HuH-7.5 (cell line): ENCODE results near the gene ZNF518B.

Experiments used
- DNase-seq: peaks from one replicate; pipeline ENCODE4 v3.0.0; 2011; ENCODE audit warnings: low spot score

ZNF518B gene

GRCh38 chr4:10457255-10457801 lies at the start of gene ZNF518B:
Gene ZNF518B, minus strand, starts transcription at chr4:10457426. Its CDS starts 11,098 bp downstream, at chr4:10446328.
- no peak for DNase-seq

- no peak for DNase-seq
These were observed 48.9 kb upstream of the ZNF518B start for GRCh38 chr4:10506077-10506476.

GRCh38 chr4:10504570-10505179 lies 47.4 kb upstream of the ZNF518B start:
- no peak for DNase-seq

- DNase-seq, result no peak
These were observed 45.5 kb upstream of the ZNF518B start for GRCh38 chr4:10502717-10503116.

GRCh38 chr4:10500776-10501175 lies 43.5 kb upstream of the ZNF518B start:
- no peak for DNase-seq

- DNase-seq, result no peak
These were observed 39.0 kb upstream of the ZNF518B start for GRCh38 chr4:10496200-10496599.

GRCh38 chr4:10495651-10496050 lies 38.4 kb upstream of the ZNF518B start:
- DNase-seq, result no peak

- DNase-seq, result no peak
These were observed 35.2 kb upstream of the ZNF518B start for GRCh38 chr4:10492464-10492863.

- no peak for DNase-seq
These were observed 34.2 kb upstream of the ZNF518B start for GRCh38 chr4:10491401-10491800.

GRCh38 chr4:10490996-10491395 lies 33.8 kb upstream of the ZNF518B start:
- DNase-seq, result no peak

GRCh38 chr4:10482913-10483312 lies 25.7 kb upstream of the ZNF518B start:
- DNase-seq, result no peak

GRCh38 chr4:10480616-10481015 lies 23.4 kb upstream of the ZNF518B start:
- no peak for DNase-seq

GRCh38 chr4:10478621-10479020 lies 21.4 kb upstream of the ZNF518B start:
- DNase-seq, result no peak

- no peak for DNase-seq
These were observed 13.3 kb upstream of the ZNF518B start for GRCh38 chr4:10470505-10470904.

GRCh38 chr4:10466161-10466560 lies 8.9 kb upstream of the ZNF518B start:
- no peak for DNase-seq

- no peak for DNase-seq
These were observed 5.7 kb upstream of the ZNF518B start for GRCh38 chr4:10462876-10463275.

GRCh38 chr4:10461850-10462400 lies 4.7 kb upstream of the ZNF518B start:
- no peak for DNase-seq

- peak; percentile 88 for DNase-seq
These were observed 4.0 kb upstream of the ZNF518B start for GRCh38 chr4:10461091-10461849.

GRCh38 chr4:10460313-10461047 lies 3.3 kb upstream of the ZNF518B start:
- DNase-seq, result no peak

- no peak for DNase-seq
These were observed 2.1 kb upstream of the ZNF518B start for GRCh38 chr4:10459305-10459704.

- DNase-seq, result no peak
These were observed 951 bp upstream of the ZNF518B start for GRCh38 chr4:10458177-10458576.

- no peak for DNase-seq
These were observed 501 bp downstream of the ZNF518B start for GRCh38 chr4:10456595-10457254.
